Immature natural killer cell (primary cell): ENCODE measurements around the gene PPP1R17. TPM values are rescaled to one million over a fixed set of nuclear protein-coding genes. Genes with fewer than 3 reads are reported as not detected.

Experiments
- DNase-seq, 3 donors: peaks; one replicate each; pipeline ENCODE4 v3.0.0; 2022; ENCODE audit warnings: mixed read lengths in 1 of 3
- H3K27ac Mint-ChIP-seq, 6 donors: one replicate each; pipeline ENCODE4 v1.8.0; 2020; ENCODE audit warnings: mixed read lengths in 6 of 6, mild to moderate bottlenecking in 5 of 6, inconsistent platforms in 4 of 6, moderate library complexity in 3 of 6
- H3K27me3 Mint-ChIP-seq, 3 donors: one replicate each; pipeline ENCODE4 v1.8.0; 2020 to 2021; ENCODE audit warnings: low read depth in 3 of 3, mild to moderate bottlenecking in 3 of 3, mixed read lengths in 3 of 3, moderate library complexity in 3 of 3, inconsistent platforms in 1 of 3
- H3K36me3 Mint-ChIP-seq, 3 donors: one replicate each; pipeline ENCODE4 v1.8.0; 2020; ENCODE audit warnings: mixed read lengths in 3 of 3, inconsistent platforms in 2 of 3, mild to moderate bottlenecking in 2 of 3
- H3K4me1 Mint-ChIP-seq, 2 donors: one replicate each; pipeline ENCODE4 v1.8.0; 2020; ENCODE audit warnings: inconsistent platforms in 2 of 2, mild to moderate bottlenecking in 2 of 2, mixed read lengths in 2 of 2, moderate library complexity in 1 of 2
- H3K4me3 Mint-ChIP-seq, 5 donors: one replicate each; pipeline ENCODE4 v1.8.0; 2020; ENCODE audit warnings: mild to moderate bottlenecking in 5 of 5, mixed read lengths in 5 of 5, inconsistent platforms in 3 of 5, moderate library complexity in 3 of 5
- H3K9me3 Mint-ChIP-seq, 6 donors: one replicate each; pipeline ENCODE4 v1.8.0; 2020; ENCODE audit warnings: mild to moderate bottlenecking in 6 of 6, mixed read lengths in 6 of 6, inconsistent platforms in 4 of 6, moderate library complexity in 3 of 6
- polyA plus RNA-seq, 3 donors: library from polyadenylated mRNA; unstranded; fragments of 300-500 nt; fragmentation: Illumina TruSeq; gene quantifications; one replicate each; pipeline ENCODE4 v1.2.3, GENCODE V29; 2021

PPP1R17 gene
- not detected for polyA plus RNA-seq

DNA sequence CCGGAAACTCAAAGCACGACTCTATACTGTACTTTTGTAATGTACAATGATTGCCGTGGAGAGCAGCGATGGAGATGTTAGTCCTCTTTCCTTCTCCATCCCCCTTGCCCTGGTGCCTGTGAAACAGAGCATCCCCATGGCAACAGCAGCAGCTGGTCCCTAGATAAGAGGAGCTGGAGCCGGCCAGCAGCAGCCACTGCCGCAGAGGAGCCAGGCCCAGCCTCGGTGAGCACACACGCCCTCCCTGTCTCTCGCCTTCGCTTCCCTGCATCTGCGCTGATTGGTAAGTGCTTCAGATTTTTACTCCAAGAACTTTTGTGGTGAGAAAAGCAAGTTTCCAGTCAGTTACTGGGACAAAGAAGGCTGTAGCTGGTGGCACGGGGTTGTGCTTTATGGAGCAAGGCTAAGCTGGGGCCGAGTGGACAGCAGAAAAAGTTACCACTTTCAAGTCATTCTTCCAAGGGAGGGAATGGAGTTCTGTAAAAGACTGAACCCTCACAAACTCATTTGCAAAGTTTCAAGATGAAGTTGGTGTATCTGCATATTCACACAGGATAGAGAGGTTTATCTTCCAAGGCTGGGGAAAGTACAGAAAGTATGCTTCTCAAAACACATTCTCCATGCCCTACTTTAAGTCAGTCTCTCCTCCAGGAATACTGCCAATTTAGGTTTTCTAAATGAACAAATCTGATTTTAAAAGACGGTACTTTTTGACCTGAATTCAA is at the start of gene PPP1R17:
PPP1R17 (plus strand) TSS at position 192 of the 725 bp plus-strand sequence. CDS start 5,227 bp downstream, outside the sequence.
- H3K4me1 Mint-ChIP-seq: no peaks in the 10 kb centered on the region
- peaks cover 0 to 4% (median 0%) of the 10 kb centered on the region in 6 donors for H3K9me3 Mint-ChIP-seq
- no peaks in the 10 kb centered on the region for H3K27me3 Mint-ChIP-seq
- H3K27ac Mint-ChIP-seq: no peak within 1 kb of the TSS
- DNase-seq: no peak
- H3K36me3 Mint-ChIP-seq: no peaks in the 10 kb centered on the region
- no peak within 1 kb of the TSS for H3K4me3 Mint-ChIP-seq

GRCh38 chr7:31640381-31640780 is 46.6 kb upstream of the PPP1R17 start:
- no peaks in the 10 kb centered on the region for H3K36me3 Mint-ChIP-seq
- H3K27ac Mint-ChIP-seq: no peak overlapping the region
- H3K4me1 Mint-ChIP-seq: no peaks in the 10 kb centered on the region
- peaks cover 0 to 2% (median 2%) of the 10 kb centered on the region in 3 donors for H3K27me3 Mint-ChIP-seq
- no peak overlapping the region for H3K4me3 Mint-ChIP-seq
- H3K9me3 Mint-ChIP-seq: peaks cover 0 to 22% (median 3%) of the 10 kb centered on the region in 6 donors
- no peak for DNase-seq

DNA sequence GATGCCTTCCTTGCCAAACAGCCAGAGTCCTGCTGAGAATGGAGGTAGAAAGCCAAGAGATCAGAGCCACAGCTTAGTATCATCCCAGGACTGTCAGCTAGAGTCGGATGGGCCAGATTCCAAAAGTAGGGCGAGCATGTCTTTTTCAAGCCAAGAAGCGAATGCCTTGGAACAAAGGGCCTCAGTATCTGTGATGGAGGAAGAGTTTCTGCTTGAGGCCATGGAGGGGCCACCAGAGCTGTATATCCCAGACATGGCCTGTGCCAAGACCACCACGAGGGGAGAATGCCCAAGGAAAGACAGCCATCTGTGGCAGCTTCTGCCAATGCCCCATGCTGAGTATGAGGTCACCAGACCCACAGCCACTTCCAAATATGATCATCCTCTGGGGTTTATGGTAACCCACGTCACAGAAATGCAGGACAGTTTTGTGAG is 44.3 kb upstream of the PPP1R17 start:
- H3K27ac Mint-ChIP-seq: no peak overlapping the region

DNA sequence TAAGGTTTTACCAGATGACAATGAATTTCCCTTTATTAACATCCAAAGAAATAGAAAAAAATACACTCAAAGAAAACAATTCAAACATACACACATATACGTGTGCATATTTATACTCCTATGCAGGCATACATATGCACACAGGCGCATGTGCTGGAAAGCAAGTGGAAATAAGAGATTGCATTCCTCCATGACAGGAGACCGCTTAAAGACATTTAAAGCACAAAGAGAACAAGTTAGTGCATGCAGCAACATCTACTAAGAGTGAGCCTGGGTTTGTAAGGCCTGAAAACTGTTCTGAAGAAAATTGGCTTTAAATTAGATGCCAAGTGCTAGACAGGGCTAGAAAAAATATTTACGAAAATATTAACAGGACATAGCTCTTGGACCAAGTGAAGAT is 40.1 kb upstream of the PPP1R17 start:
- no peaks in the 10 kb centered on the region for H3K4me1 Mint-ChIP-seq
- H3K27ac Mint-ChIP-seq: no peak overlapping the region
- H3K4me3 Mint-ChIP-seq: no peak overlapping the region
- H3K36me3 Mint-ChIP-seq: no peaks in the 10 kb centered on the region
- DNase-seq: no peak
- H3K9me3 Mint-ChIP-seq: peaks cover 0 to 7% (median 0%) of the 10 kb centered on the region in 6 donors
- peaks cover 2% of the 10 kb centered on the region in 3 donors for H3K27me3 Mint-ChIP-seq

More for the DNA sequence above, 44.3 kb upstream of the PPP1R17 start:
- H3K27me3 Mint-ChIP-seq: peaks cover 0 to 4% (median 2%) of the 10 kb centered on the region in 3 donors
- peaks cover 0 to 22% (median 3%) of the 10 kb centered on the region in 6 donors for H3K9me3 Mint-ChIP-seq
- H3K4me3 Mint-ChIP-seq: no peak overlapping the region
- no peaks in the 10 kb centered on the region for H3K4me1 Mint-ChIP-seq
- DNase-seq: no peak
- H3K36me3 Mint-ChIP-seq: no peaks in the 10 kb centered on the region

DNA sequence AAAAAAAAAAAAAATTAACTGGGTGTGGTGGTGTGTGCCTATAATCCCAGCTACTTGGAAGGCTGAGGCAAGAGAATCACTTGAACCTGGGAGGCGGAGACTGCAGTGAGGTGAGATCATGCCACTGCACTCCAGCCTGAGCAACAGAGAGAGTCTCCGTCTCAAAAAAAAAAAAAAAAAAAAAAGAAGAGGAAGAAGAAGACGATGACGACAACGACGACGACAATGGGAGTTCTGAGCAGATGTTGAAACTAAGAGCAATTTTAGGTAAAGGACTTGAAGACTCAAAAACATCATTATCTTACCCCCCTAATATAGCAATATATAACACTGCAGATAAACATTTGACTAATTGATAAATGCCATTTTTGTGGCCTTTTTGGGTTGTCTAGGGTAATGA is 39.5 kb upstream of the PPP1R17 start:
- peaks cover 0 to 2% (median 2%) of the 10 kb centered on the region in 3 donors for H3K27me3 Mint-ChIP-seq
- H3K36me3 Mint-ChIP-seq: no peaks in the 10 kb centered on the region
- peaks cover 0 to 5% (median 0%) of the 10 kb centered on the region in 6 donors for H3K9me3 Mint-ChIP-seq
- H3K27ac Mint-ChIP-seq: no peak overlapping the region
- DNase-seq: no peak
- no peak overlapping the region for H3K4me3 Mint-ChIP-seq
- no peaks in the 10 kb centered on the region for H3K4me1 Mint-ChIP-seq

DNA sequence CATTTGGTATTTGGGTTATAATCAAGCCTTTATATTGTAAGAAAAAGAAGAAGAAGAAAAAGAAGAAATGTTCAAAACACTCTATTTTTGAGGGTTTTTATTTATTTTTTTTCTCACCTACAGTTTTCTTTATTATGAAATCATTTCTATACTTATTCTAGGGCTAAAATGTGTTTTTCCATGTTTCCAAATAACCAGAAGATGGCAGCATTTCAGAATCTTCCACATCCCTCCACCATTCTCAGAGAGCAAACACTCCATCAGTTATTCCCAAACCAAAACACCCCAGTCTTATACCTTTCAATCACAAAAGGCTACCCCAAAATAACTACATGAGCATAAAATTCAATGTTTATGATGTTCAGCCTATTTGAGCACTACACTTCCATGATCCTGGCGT is 38.7 kb upstream of the PPP1R17 start:
- DNase-seq: no peak
- H3K9me3 Mint-ChIP-seq: peaks cover 0 to 9% (median 0%) of the 10 kb centered on the region in 6 donors
- H3K27ac Mint-ChIP-seq: no peak overlapping the region
- peaks cover 0 to 2% (median 2%) of the 10 kb centered on the region in 3 donors for H3K27me3 Mint-ChIP-seq
- H3K4me1 Mint-ChIP-seq: no peaks in the 10 kb centered on the region
- H3K4me3 Mint-ChIP-seq: no peak overlapping the region
- H3K36me3 Mint-ChIP-seq: no peaks in the 10 kb centered on the region

- no peak for DNase-seq
- no peaks in the 10 kb centered on the region for H3K36me3 Mint-ChIP-seq
- peaks cover 0 to 9% (median 0%) of the 10 kb centered on the region in 6 donors for H3K9me3 Mint-ChIP-seq
- no peaks in the 10 kb centered on the region for H3K4me1 Mint-ChIP-seq
- H3K27me3 Mint-ChIP-seq: peaks cover 0 to 2% (median 2%) of the 10 kb centered on the region in 3 donors
- no peak overlapping the region for H3K27ac Mint-ChIP-seq
- no peak overlapping the region for H3K4me3 Mint-ChIP-seq
Observed at GRCh38 chr7:31648880-31649279, 38.1 kb upstream of the PPP1R17 start.

GRCh38 chr7:31651234-31652062 is 35.6 kb upstream of the PPP1R17 start:
- Mint-ChIP-seq H3K9me3 (peaks cover 0 to 9% (median 1%) of the 10 kb centered on the region in 6 donors), H3K4me3 (no peak overlapping the region), H3K27me3 (peaks cover 0 to 2% (median 0%) of the 10 kb centered on the region in 3 donors), H3K27ac (no peak overlapping the region), H3K4me1 (no peaks in the 10 kb centered on the region), H3K36me3 (no peaks in the 10 kb centered on the region)
- DNase-seq: no peak

- Mint-ChIP-seq H3K4me1 (no peaks in the 10 kb centered on the region), H3K4me3 (no peak overlapping the region), H3K9me3 (peaks cover 0 to 9% (median 1%) of the 10 kb centered on the region in 6 donors), H3K27me3 (peaks cover 0 to 2% (median 0%) of the 10 kb centered on the region in 3 donors), H3K36me3 (no peaks in the 10 kb centered on the region), H3K27ac (no peak overlapping the region)
- no peak for DNase-seq
Observed at GRCh38 chr7:31652063-31652326, 35.0 kb upstream of the PPP1R17 start.

DNA sequence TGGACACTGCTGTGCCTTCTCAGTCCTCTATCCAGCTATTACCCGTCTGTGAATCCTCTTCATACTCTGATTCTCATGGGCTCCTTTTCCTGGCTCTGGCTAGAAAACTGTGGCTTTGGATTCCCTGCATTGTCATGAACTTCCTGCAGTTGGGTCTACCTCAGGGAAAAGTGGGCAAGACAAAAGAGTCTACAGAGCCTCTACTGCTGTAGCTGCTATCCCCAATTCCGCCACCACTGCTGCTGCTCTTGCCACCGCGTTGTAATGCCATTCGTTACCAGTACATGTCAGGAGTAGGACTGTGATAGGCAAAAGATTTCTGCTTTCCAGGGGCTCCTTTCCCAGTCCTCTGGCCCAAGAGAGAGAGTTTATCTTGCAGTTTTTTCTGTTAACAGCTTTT is 23.9 kb upstream of the PPP1R17 start:
- no peak for DNase-seq
- H3K4me3 Mint-ChIP-seq: no peak overlapping the region

GRCh38 chr7:31664890-31665289 is 22.1 kb upstream of the PPP1R17 start:
- H3K4me3 Mint-ChIP-seq: no peak overlapping the region
- no peak for DNase-seq

More for the DNA sequence above, 23.9 kb upstream of the PPP1R17 start:
- Mint-ChIP-seq H3K4me1 (no peaks in the 10 kb centered on the region), H3K27me3 (peaks cover 0 to 2% (median 1%) of the 10 kb centered on the region in 3 donors), H3K36me3 (no peaks in the 10 kb centered on the region), H3K27ac (no peak overlapping the region), H3K9me3 (peaks cover 0 to 7% (median 3%) of the 10 kb centered on the region in 6 donors)

DNA sequence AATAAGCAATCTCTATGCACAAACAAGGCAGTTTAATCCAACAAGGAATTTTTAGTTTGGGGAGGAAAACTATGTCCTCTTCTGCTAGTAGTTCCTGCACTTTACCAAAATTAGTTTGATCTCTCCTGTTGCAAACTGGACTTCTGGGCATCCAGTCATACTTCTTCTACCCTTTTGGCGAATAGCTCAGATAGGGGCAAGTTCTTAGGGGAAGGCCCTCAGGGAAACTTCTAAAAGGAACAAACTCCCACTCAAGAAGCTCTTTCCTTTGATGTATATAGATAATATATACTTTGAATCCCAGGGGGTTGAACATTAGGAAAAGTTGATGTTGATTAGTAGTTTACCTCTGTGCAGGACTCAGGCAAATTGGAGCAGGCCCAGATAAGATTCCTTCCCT is 21.5 kb upstream of the PPP1R17 start:
- no peak for DNase-seq
- Mint-ChIP-seq H3K36me3 (no peaks in the 10 kb centered on the region), H3K4me3 (no peak overlapping the region), H3K4me1 (no peaks in the 10 kb centered on the region), H3K27me3 (peaks cover 0 to 2% (median 0%) of the 10 kb centered on the region in 3 donors), H3K9me3 (peaks cover 0 to 9% (median 3%) of the 10 kb centered on the region in 6 donors), H3K27ac (no peak overlapping the region)

More at GRCh38 chr7:31664890-31665289, 22.1 kb upstream of the PPP1R17 start:
- Mint-ChIP-seq H3K27ac (no peak overlapping the region), H3K9me3 (peaks cover 0 to 9% (median 3%) of the 10 kb centered on the region in 6 donors), H3K4me1 (no peaks in the 10 kb centered on the region), H3K27me3 (peaks cover 0 to 2% (median 0%) of the 10 kb centered on the region in 3 donors), H3K36me3 (no peaks in the 10 kb centered on the region)

- H3K9me3 Mint-ChIP-seq: peaks cover 0 to 9% (median 3%) of the 10 kb centered on the region in 6 donors
- no peak overlapping the region for H3K27ac Mint-ChIP-seq
- DNase-seq: no peak
- no peak overlapping the region for H3K4me3 Mint-ChIP-seq
- peaks cover 0 to 3% (median 0%) of the 10 kb centered on the region in 3 donors for H3K27me3 Mint-ChIP-seq
- H3K4me1 Mint-ChIP-seq: no peaks in the 10 kb centered on the region
- H3K36me3 Mint-ChIP-seq: no peaks in the 10 kb centered on the region
Observed at GRCh38 chr7:31669461-31669860, 17.6 kb upstream of the PPP1R17 start.
